Body of pancreas (tissue), 4 donors: Measurements from ENCODE around the gene ITIH4. TPM values are rescaled to one million over a fixed set of nuclear protein-coding genes. Genes with fewer than 3 reads are reported as not detected.

Source experiments
- ATAC-seq: fragments of 150-250 bp; one replicate; pipeline ENCODE4 v1.9.1; 2016
- DNase-seq, 4 donors: peaks; one replicate each; pipeline ENCODE4 v3.0.0-alpha.2; 2019
- H3K27ac ChIP-seq, 4 donors: fragments of 200-600 bp; sonication (generic); 1 replicate in 3 of 4; 2 replicates in 1 of 4; pipeline versions ENCODE4 v1.5.1 to v1.6.1; 2016 to 2019; ENCODE audit warnings: mild to moderate bottlenecking in 1 of 4, mixed read lengths in 1 of 4, moderate library complexity in 1 of 4
- H3K27me3 ChIP-seq, 2 donors: fragments of 200-600 bp; sonication (generic); one replicate each; pipeline ENCODE4 v1.6.0; 2016; ENCODE audit warnings: mild to moderate bottlenecking in 1 of 2
- H3K36me3 ChIP-seq, 2 donors: fragments of 200-600 bp; sonication (generic); replicated peaks in 1 of 2; 2 replicates each; pipeline ENCODE4 v1.5.1; 2016; ENCODE audit warnings: low read depth in 2 of 2; ENCODE audit not compliant: insufficient read depth in 1 of 2
- H3K4me1 ChIP-seq: fragments of 200-600 bp; sonication (generic); one replicate; pipeline ENCODE4 v1.6.0; 2016
- H3K4me3 ChIP-seq, 2 donors: fragments of 200-600 bp; sonication (generic); 1 replicate in 1 of 2; 2 replicates in 1 of 2; pipeline ENCODE4 v1.5.1; 2016 to 2019
- H3K9me3 ChIP-seq, 3 donors: fragments of 200-600 bp; sonication (generic); 1 replicate in 2 of 3; 2 replicates in 1 of 3; pipeline ENCODE4 v1.5.1; 2016
- CTCF ChIP-seq, 7 experiments: fragments of 450-650 bp in 4 of 7; fragments of 200-600 bp in 3 of 7; sonication (generic) in 3 of 7; IDR thresholded peaks; one replicate each; pipeline ENCODE4 v1.5.1; 2016 to 2019; ENCODE audit warnings: antibody characterized with exemption in 7 of 7
- POLR2A ChIP-seq, 3 donors: fragments of 450-650 bp; IDR thresholded peaks; one replicate each; pipeline ENCODE4 v1.6.1; 2016; ENCODE audit warnings: antibody characterized with exemption in 3 of 3, mild to moderate bottlenecking in 2 of 3
- WGBS, 2 donors: methylation state at CpG; one replicate each; pipeline ENCODE4 v1.1.5; 2017; 5-methylcytosine and 5-hydroxymethylcytosine counted together
- intact Hi-C: fragments of 100-400 bp; cut with DNase I; formaldehyde crosslinking; loops from one replicate; pipeline ENCODE4 v1.15.1; 2023
- total RNA-seq, 2 donors: library from RNA; depleted of rRNA; stranded (reverse); fragments of >200 nt; gene quantifications; one replicate each; pipeline ENCODE4 v1.1.0, GENCODE V29; 2016

Gene ITIH4
- total RNA-seq, 2 donors from 2014 or later = 60.7 to 86.7 TPM

- H3K9me3 ChIP-seq = no peaks in the 10 kb centered on the region
- no peak overlapping the region for H3K4me3 ChIP-seq
- DNase-seq = no peak
- ATAC-seq = no peak
- 65 to 73% methylated on average over 14 to 16 of the region's 17 CpGs for WGBS, 2 donors
- TF ChIP-seq POLR2A (IDR thresholded peaks at IDR 0.05) (no peak), CTCF (IDR thresholded peaks at IDR 0.05) (no peak)
- H3K4me1 ChIP-seq = no peaks in the 10 kb centered on the region
- no peak overlapping the region for H3K27ac ChIP-seq
- H3K27me3 ChIP-seq = no peaks in the 10 kb centered on the region
- no peaks in the 10 kb centered on the region for H3K36me3 ChIP-seq
- intact Hi-C loops = no loop called here
These were observed 42.5 kb downstream of the ITIH4 start for GRCh38 chr3:52787672-52788625.

GRCh38 chr3:52787246-52787645, 43.2 kb downstream of the ITIH4 start:
- Histone ChIP-seq H3K27ac (no peak overlapping the region), H3K4me1 (no peaks in the 10 kb centered on the region), H3K9me3 (no peaks in the 10 kb centered on the region), H3K4me3 (no peak overlapping the region), H3K36me3 (no peaks in the 10 kb centered on the region), H3K27me3 (no peaks in the 10 kb centered on the region)
- intact Hi-C loops = no loop called here
- DNase-seq (no peak), ATAC-seq (no peak)
- TF ChIP-seq CTCF (IDR thresholded peaks at IDR 0.05) (no peak), POLR2A (IDR thresholded peaks at IDR 0.05) (no peak)
- 83 to 91% methylated on average over 10 to 11 of the region's 11 CpGs for WGBS, 2 donors

GRCh38 chr3:52786330-52787215, 43.9 kb downstream of the ITIH4 start:
- ATAC-seq (no peak), DNase-seq (no peak)
- no peak overlapping the region for H3K4me3 ChIP-seq
- 71 to 77% methylated on average over 19 of the region's 19 CpGs for WGBS, 2 donors
- intact Hi-C loops = no loop called here
- H3K4me1 ChIP-seq = no peaks in the 10 kb centered on the region
- no peaks in the 10 kb centered on the region for H3K36me3 ChIP-seq
- no peak overlapping the region for H3K27ac ChIP-seq
- TF ChIP-seq POLR2A (IDR thresholded peaks at IDR 0.05) (no peak), CTCF (IDR thresholded peaks at IDR 0.05) (no peak)
- H3K9me3 ChIP-seq = no peaks in the 10 kb centered on the region
- no peaks in the 10 kb centered on the region for H3K27me3 ChIP-seq

- intact Hi-C loops = no loop called here
- no peak overlapping the region for H3K4me3 ChIP-seq
- TF ChIP-seq POLR2A (IDR thresholded peaks at IDR 0.05) (no peak), CTCF (IDR thresholded peaks at IDR 0.05) (no peak)
- WGBS, 2 donors = 62 to 90% methylated on average over 5 of the region's 5 CpGs
- no peaks in the 10 kb centered on the region for H3K9me3 ChIP-seq
- DNase-seq = peak in 1 of 4 donors; percentile 6
- H3K27me3 ChIP-seq = no peaks in the 10 kb centered on the region
- no peaks in the 10 kb centered on the region for H3K36me3 ChIP-seq
- no peak overlapping the region for H3K27ac ChIP-seq
- ATAC-seq = no peak
- no peaks in the 10 kb centered on the region for H3K4me1 ChIP-seq
These were observed 45.4 kb downstream of the ITIH4 start for GRCh38 chr3:52784931-52785590.
